Suprapubic skin (tissue), 4 donors: Measurements from ENCODE around the gene DMPK.

Source experiments
- EP300 ChIP-seq: sonication (generic); formaldehyde crosslinking; IDR thresholded peaks from one replicate; pipeline ENCODE4 v1.6.1; 2017; ENCODE audit warnings: antibody characterized with exemption
- POLR2A ChIP-seq, 2 donors: fragments of 450-650 bp; IDR thresholded peaks; one replicate each; pipeline ENCODE4 v1.6.1; 2017; ENCODE audit warnings: antibody characterized with exemption in 2 of 2, mild to moderate bottlenecking in 2 of 2, moderate library complexity in 2 of 2
- POLR2AphosphoS5 ChIP-seq, 3 donors: sonication (generic); formaldehyde crosslinking; IDR thresholded peaks; one replicate each; pipeline ENCODE4 v1.6.1; 2017; ENCODE audit warnings: antibody characterized with exemption in 3 of 3
- TF ChIP-seq, protein P1 (sequence below), 2 donors: fragments of 200-600 bp in 1 of 2; fragments of 450-650 bp in 1 of 2; sonication (generic) in 1 of 2; IDR thresholded peaks; one replicate each; pipeline ENCODE4 v1.5.1; 2016 to 2019; ENCODE audit warnings: antibody characterized with exemption in 2 of 2, mild to moderate bottlenecking in 1 of 2, moderate library complexity in 1 of 2

GRCh38 chr19:45772912-45773311, 9.4 kb downstream of the DMPK start:
- TF ChIP-seq, protein P1, sequence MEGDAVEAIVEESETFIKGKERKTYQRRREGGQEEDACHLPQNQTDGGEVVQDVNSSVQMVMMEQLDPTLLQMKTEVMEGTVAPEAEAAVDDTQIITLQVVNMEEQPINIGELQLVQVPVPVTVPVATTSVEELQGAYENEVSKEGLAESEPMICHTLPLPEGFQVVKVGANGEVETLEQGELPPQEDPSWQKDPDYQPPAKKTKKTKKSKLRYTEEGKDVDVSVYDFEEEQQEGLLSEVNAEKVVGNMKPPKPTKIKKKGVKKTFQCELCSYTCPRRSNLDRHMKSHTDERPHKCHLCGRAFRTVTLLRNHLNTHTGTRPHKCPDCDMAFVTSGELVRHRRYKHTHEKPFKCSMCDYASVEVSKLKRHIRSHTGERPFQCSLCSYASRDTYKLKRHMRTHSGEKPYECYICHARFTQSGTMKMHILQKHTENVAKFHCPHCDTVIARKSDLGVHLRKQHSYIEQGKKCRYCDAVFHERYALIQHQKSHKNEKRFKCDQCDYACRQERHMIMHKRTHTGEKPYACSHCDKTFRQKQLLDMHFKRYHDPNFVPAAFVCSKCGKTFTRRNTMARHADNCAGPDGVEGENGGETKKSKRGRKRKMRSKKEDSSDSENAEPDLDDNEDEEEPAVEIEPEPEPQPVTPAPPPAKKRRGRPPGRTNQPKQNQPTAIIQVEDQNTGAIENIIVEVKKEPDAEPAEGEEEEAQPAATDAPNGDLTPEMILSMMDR (IDR thresholded peaks at IDR 0.05) = no peak
- TF ChIP-seq POLR2A (IDR thresholded peaks at IDR 0.05) (no peak), POLR2AphosphoS5 (IDR thresholded peaks at IDR 0.05) (no peak), EP300 (no peak)
